ENCODE data around the gene JSRP1. TPM values are rescaled to one million over a fixed set of nuclear protein-coding genes. Genes with fewer than 3 reads are reported as not detected.

JSRP1 gene
- total RNA-seq, 4 donors from 2014 or later: 1.5 TPM; not detected in 3

- TF ChIP-seq, protein P1, sequence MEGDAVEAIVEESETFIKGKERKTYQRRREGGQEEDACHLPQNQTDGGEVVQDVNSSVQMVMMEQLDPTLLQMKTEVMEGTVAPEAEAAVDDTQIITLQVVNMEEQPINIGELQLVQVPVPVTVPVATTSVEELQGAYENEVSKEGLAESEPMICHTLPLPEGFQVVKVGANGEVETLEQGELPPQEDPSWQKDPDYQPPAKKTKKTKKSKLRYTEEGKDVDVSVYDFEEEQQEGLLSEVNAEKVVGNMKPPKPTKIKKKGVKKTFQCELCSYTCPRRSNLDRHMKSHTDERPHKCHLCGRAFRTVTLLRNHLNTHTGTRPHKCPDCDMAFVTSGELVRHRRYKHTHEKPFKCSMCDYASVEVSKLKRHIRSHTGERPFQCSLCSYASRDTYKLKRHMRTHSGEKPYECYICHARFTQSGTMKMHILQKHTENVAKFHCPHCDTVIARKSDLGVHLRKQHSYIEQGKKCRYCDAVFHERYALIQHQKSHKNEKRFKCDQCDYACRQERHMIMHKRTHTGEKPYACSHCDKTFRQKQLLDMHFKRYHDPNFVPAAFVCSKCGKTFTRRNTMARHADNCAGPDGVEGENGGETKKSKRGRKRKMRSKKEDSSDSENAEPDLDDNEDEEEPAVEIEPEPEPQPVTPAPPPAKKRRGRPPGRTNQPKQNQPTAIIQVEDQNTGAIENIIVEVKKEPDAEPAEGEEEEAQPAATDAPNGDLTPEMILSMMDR (IDR thresholded peaks at IDR 0.05): no peak
- no peaks in the 10 kb centered on the region for H3K9me3 ChIP-seq
- 77 to 79% methylated on average over 15 to 16 of the region's 17 CpGs for WGBS, 2 donors
- no peak overlapping the region for H3K4me3 ChIP-seq
- DNase-seq: no peak
- H3K27ac ChIP-seq: no peak overlapping the region
- H3K27me3 ChIP-seq: peaks cover 0 to 62% (median 7%) of the 10 kb centered on the region in 4 donors
- intact Hi-C loops (cut with DNase I): no loop called here
- peaks cover 8 to 16% (median 9%) of the 10 kb centered on the region in 3 donors for H3K4me1 ChIP-seq
- H3K36me3 ChIP-seq: no peaks in the 10 kb centered on the region
Measured at GRCh38 chr19:2300533-2300932, 44.3 kb upstream of the JSRP1 start.

DNA sequence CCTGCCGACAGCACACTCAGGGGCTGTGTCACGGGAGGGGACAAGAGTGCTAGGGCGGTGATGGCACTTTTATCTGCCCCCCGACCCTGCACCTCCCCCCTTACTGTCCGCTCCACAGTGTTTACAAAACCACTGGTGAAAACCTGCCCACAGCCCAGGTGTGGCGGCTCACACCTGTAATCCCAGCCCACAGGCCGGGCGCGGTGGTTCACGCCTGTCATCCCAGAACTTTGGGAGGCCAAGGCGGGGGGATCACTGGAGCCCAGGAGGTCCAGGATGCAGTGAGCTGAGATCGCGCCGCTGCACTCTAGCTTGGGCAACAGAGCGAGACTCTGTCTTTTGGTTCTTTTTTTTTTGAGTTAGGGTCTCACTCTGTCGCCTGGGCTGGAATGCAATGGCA is 39.9 kb upstream of the JSRP1 start:
- Histone ChIP-seq H3K27ac (no peak overlapping the region), H3K36me3 (no peaks in the 10 kb centered on the region), H3K9me3 (no peaks in the 10 kb centered on the region), H3K4me1 (peaks cover 2 to 30% (median 12%) of the 10 kb centered on the region in 3 donors), H3K4me3 (no peak overlapping the region), H3K27me3 (peaks cover 4 to 65% (median 7%) of the 10 kb centered on the region in 4 donors)
- no peak for DNase-seq
- intact Hi-C loops (cut with DNase I): no loop called here
- WGBS, 2 donors: 88 to 97% methylated on average over 9 to 13 of the region's 16 CpGs
- TF ChIP-seq, protein P1 (IDR thresholded peaks at IDR 0.05): no peak
- TF ChIP-seq POLR2A (IDR thresholded peaks at IDR 0.05): no peak

DNA sequence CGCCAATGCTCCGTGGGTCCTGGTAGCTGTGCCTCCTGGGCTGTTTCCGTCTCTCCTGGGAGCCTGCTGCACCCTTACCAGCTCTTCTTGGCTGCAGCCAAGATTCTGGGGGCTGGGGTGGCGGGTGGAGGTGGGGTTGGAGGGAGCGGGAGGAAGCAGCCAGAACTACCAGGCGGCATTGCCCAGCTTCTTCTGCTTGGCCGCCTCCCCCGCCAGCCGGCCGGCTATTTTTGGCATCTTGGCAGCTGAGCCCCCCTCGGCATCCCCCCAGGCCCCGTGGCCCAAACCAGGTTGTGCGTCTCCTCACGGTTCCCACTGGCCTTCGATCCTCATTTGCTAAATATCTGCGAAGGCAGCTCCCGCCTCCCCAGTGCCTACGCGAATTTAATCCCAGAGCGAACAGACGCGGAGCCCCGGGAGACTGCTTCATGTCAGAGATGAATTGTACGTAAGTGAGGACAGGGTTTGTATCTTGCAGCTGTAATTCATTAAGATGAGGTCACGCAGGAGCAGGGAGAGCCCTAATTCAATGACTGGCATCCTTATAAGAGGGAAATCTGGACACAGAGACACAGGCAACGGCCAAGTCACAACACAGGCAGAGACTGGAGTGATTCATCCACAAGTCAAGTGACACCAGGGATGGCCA is 38.6 kb upstream of the JSRP1 start:
- DNase-seq: no peak
- peak overlapping the region in 2 of 4 donors; percentile 15 to 44 for H3K4me3 ChIP-seq
- 25 to 34% methylated on average over 14 to 16 of the region's 26 CpGs for WGBS, 2 donors
- peaks cover 14 to 68% (median 17%) of the 10 kb centered on the region in 4 donors for H3K27me3 ChIP-seq
- H3K36me3 ChIP-seq: no peaks in the 10 kb centered on the region
- H3K9me3 ChIP-seq: no peaks in the 10 kb centered on the region
- TF ChIP-seq POLR2A (IDR thresholded peaks at IDR 0.05): no peak
- intact Hi-C loops (cut with DNase I): no loop called here
- peak overlapping the region in 3 of 4 donors; percentile 28 to 44 (median 42) for H3K27ac ChIP-seq
- H3K4me1 ChIP-seq: peaks cover 14 to 44% (median 25%) of the 10 kb centered on the region in 3 donors

GRCh38 chr19:2291185-2291751 is 35.1 kb upstream of the JSRP1 start:
- no peak for DNase-seq
- Histone ChIP-seq H3K4me1 (peaks cover 19 to 57% (median 28%) of the 10 kb centered on the region in 3 donors), H3K27me3 (peaks cover 21 to 100% (median 26%) of the 10 kb centered on the region in 4 donors)

DNA sequence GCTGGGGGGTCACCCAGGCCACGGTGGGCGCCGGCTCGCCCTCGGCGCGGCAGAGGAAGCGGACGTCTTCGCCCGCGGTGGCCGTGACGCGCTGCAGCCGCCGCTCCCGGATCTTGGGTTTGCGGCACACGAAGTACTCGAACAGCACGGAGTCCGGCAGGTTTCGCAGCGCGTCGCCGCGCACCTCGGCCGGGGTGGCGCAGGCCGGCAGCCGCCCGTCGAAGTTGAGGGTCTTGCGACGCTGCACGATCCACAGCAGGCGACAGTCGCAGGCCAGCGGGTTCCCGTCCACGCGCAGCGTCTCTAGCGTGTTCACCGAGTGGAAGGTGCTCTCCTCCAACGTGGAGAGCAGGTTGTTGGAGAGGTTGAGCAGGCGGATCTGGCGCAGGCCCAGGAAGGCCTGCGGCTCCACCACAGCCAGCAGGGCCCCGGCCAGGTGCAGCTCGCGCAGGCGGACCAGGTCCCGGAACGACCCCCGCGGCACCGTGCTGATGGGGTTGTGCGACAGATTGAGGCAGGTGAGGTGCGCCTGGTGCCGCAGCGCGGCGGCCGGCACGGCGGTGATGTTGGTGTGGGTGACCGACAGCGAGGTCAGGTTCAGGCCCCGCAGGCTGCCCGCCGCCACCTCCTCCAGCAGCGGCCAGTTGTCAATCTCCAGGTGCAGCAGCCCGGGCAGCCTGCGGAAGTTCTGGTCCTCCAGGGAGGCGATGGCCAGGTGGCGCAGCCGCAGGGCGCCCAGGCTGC is 34.4 kb upstream of the JSRP1 start:
- Histone ChIP-seq H3K4me1 (peaks cover 19 to 55% (median 28%) of the 10 kb centered on the region in 3 donors), H3K27ac (peak overlapping the region in 3 of 4 donors; percentile 8 to 76 (median 72)), H3K36me3 (no peaks in the 10 kb centered on the region), H3K27me3 (peaks cover 21 to 100% (median 26%) of the 10 kb centered on the region in 4 donors), H3K9me3 (no peaks in the 10 kb centered on the region), H3K4me3 (peak overlapping the region; percentile 13 to 65 (median 42))
- TF ChIP-seq, protein P1 (IDR thresholded peaks at IDR 0.05): no peak
- TF ChIP-seq POLR2A (IDR thresholded peaks at IDR 0.05): no peak
- intact Hi-C loops (cut with DNase I): no loop called here
- no peak for DNase-seq
- 4% methylated on average over 9 to 11 of the region's 82 CpGs for WGBS, 2 donors

More at GRCh38 chr19:2291185-2291751, 35.1 kb upstream of the JSRP1 start:
- intact Hi-C loops (cut with DNase I): no loop called here
- WGBS, 2 donors: 16% methylated on average over 16 of the region's 67 CpGs; no CpG with 5 or more reads in 1 of the 2 donors
- Histone ChIP-seq H3K27ac (no peak overlapping the region), H3K36me3 (no peaks in the 10 kb centered on the region), H3K9me3 (no peaks in the 10 kb centered on the region), H3K4me3 (peak overlapping the region in 3 of 4 donors; percentile 34 to 65 (median 51))
- TF ChIP-seq, protein P1 (IDR thresholded peaks at IDR 0.05): peak in 1 of 6 experiments; percentile 13
- no peak for TF ChIP-seq POLR2A (IDR thresholded peaks at IDR 0.05)

All from esophagus squamous epithelium (tissue), 5 donors.